GM15510 (cell line): ENCODE measurements around the gene LY6G5C.

Experiments
- POLR2A ChIP-seq: IDR thresholded peaks from 3 replicates; pipeline ENCODE4 v1.6.1; 2011; ENCODE audit warnings: borderline replicate concordance; ENCODE audit not compliant: insufficient read length; ENCODE audit errors: extremely low read depth

LY6G5C gene

DNA sequence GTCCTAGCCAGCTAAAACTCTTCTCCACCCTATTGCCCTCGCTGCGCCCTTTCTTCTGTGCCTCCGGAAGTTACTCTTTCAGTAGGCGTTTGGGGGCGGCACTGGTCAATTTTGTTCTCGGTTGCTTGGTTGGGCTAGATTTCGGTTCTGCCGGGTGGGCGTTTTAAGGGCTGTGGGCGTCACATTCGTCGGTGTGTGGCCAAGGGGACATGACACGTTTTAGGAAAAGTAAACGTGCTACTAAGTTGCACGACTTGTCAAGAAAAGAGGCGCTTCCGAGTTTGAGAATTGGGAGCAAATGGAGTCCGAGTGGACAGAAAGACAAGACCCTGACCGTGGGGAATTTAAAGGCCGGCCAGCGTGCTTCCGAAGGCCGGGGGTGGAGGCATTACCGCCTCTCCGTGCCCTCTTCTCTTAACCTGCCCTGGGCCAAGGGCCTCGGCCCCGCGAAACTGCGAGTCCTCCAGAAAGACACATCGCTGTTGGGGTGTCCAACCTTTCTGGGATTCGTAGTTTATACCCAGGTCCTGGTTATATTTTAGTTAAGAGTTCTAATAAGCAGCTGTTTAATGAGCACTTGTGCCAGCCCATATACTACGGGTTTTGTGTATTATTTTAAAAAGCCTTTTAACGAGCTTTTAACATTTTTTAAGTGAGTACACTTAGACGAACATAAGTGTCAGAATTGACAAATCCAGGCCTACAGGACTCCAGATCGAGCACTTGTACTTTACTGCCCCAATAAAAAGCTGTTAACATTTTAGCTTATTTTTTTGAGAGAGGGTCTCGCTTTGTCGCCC, 27.7 kb downstream of the LY6G5C start:
- TF ChIP-seq POLR2A = peak; percentile 4

DNA sequence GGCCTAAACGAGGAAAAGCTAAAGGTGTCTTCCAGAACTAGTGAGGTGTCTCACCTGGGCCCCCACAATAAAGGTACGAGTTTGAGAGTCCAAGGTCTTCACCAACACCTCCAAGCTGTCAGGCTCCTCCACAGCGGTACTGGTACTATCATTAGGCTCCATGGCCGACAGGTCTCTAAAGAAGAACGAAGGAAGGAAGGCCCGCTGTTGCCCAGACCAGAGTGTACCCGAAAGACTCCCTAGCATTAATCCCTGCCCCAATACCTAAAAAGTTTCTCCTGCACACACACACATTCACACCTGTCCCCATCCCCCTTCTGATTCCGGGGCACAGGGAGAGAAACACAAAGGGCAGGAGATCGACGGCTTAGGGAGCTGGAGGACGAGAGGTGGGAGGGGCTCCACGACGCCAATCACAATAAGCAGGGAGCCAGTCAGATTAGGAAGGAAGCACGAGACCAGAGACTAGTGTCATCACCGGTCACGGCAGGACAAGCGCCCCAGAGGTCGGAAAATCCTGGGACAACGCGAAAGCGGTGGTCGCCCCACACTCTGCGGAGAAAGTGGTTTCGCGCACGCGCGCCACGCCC, 29.2 kb downstream of the LY6G5C start:
- no peak for TF ChIP-seq POLR2A

DNA sequence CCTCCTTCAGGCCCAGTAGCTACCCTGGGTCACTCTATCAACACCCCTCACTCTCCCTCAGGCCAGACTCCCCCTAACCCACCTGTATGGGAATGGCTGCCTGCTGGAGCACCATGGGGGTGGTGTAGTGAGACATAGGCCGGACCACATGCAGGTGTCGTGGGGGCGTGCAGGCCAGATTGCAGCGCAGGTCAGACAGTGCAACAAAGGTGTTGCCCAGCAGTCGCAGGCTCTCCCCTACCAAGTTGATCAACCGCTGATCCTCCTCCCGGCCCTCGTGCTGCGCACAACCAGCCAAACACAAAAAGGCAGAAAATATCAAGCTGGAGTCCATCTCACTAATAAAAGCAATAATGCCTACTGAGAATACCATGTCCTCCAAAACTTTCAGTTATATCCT, 35.5 kb downstream of the LY6G5C start:
- no peak for TF ChIP-seq POLR2A

DNA sequence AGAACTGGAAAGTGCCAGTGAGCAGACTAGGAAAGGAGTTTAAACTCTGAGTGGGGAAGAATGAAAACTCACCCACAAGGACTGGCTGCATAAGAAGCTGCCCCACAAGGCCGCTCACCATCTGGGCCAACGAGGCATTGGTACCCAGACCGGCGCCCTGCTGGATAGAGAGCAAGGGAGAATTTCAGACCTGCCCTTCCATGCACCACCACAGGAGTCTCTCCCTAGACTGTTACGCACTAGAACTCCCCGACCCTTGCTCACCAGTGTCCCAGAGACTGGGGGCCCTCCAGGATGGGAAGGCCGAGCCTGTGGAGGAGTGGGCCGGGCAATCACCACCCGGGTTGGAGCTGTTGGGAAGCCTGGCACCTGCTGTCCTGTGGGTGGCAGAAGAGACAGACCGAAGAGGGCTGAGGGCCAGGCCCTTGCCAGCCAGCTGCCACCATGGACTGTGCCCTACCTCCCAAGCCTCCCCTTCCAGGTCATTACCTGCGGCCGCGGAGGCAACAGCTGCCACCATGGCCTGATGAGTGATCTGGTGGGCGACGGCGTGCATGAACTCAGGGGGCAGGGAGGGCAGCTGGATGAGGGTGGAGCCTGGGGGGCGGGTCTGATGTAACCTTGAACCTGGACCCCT, 36.9 kb downstream of the LY6G5C start:
- TF ChIP-seq POLR2A = no peak

DNA sequence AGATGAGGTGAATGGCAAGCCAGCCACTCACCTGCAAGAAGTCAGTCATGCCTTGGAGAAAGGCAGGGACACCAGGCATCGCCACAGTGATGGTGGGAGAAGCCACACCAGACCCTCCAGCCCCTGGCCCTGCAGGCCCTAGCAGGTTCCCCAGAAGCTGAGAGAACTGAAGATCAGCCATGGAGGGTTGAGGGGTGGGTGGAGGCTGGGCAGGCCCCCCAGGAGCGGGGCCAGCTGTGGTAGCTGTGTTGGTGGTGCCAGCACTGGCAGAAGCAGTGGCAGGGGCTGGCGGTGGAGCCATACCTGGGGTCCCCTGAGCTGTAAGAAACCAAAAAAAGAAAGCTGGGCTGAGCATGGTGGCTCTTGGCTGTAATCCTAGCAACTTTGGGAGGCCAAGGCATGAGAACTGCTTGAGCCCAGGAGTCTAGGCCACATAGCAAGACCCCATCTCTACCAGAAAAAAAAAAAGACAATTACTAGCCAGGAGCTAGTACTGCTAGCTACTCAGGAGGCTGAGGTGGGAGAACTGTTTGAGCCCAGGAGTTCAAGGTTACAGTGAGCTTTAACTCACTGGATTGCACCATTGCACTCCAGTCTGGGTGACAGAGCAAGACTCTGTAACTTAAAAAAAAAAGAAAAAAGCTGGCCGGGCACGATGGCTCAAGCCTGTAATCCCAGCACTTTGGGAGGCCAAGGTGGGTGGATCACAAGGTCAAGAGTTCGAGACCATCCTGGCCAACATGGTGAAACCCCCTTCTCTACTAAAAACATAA, 37.9 kb downstream of the LY6G5C start:
- TF ChIP-seq POLR2A = no peak

DNA sequence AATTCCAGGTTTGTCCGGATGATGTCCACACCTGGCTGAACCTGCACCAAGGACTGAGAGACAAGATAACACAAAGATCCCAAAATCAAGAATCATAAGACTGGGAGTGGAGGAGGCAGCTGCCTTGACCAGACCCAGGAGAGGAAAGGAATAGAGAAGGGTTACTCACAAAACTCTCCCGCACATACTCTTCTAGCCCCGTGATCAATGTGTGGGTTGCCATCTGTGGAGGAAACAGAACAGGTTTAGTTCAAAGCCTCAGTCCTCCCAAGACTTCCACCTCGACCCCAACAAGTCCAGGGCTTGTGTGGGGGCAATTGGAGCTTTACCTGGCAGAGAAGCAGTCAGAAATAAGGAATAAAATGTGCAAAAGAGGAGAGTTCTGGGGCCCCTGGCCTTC, 39.5 kb downstream of the LY6G5C start:
- no peak for TF ChIP-seq POLR2A

DNA sequence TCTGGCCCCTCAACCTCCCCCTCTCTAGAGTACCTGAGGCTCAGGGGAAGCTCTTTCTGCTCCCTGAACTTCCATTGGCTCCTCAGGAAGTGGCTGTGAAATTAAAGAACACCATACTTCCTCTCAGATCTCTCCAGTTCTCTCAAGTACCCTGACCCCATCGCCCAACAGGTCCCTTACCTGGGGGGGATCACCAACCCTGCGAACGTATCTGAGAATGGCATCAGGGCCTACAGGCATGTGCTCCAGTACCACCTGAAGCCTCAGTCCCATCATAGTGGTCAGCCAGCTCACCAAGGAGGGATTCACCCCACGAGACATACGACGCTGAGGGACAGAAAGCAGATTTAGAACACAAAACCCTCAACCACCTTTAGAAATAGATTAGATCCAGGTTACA, 40.3 kb downstream of the LY6G5C start:
- TF ChIP-seq POLR2A = no peak

DNA sequence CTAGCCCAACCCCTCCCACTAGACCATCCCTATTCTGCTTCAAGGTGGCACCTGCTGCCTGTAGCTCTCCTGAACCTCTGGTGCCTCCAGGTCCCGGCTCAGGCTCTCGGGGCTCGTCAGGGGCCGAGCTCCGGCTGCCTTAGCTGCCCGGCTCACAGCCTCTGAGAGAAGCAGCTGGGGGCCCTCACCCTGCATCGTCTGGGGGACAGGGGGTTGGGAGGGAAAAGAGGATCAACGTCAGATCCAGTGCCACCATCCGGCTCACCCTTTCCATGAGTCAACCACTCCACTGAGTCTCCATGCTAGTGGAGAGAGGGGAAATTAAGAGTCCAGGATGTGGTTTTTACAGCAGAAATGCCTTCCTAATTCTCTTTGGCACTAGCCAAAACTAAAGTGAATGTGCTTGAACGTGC, 41.4 kb downstream of the LY6G5C start:
- TF ChIP-seq POLR2A = no peak

DNA sequence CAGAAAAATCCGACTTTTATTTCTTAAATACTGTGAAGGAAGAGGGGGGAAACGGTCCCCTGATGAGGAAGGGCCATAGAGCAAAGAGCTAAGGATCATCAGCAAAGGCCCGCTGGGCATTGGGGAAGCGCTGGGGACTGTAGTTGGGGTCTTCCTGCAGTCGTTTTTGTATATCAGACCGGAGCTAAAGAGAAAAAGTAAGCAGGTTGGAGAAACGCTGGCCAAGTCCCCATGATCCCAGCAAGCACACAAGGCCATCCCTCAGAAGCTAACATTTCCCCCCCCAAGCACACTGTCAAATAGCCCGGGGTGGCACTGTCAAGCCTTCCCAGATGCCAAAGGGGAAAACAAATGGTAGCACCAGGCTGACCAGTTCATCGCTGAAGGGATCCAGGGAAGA, 41.8 kb downstream of the LY6G5C start:
- TF ChIP-seq POLR2A = no peak

DNA sequence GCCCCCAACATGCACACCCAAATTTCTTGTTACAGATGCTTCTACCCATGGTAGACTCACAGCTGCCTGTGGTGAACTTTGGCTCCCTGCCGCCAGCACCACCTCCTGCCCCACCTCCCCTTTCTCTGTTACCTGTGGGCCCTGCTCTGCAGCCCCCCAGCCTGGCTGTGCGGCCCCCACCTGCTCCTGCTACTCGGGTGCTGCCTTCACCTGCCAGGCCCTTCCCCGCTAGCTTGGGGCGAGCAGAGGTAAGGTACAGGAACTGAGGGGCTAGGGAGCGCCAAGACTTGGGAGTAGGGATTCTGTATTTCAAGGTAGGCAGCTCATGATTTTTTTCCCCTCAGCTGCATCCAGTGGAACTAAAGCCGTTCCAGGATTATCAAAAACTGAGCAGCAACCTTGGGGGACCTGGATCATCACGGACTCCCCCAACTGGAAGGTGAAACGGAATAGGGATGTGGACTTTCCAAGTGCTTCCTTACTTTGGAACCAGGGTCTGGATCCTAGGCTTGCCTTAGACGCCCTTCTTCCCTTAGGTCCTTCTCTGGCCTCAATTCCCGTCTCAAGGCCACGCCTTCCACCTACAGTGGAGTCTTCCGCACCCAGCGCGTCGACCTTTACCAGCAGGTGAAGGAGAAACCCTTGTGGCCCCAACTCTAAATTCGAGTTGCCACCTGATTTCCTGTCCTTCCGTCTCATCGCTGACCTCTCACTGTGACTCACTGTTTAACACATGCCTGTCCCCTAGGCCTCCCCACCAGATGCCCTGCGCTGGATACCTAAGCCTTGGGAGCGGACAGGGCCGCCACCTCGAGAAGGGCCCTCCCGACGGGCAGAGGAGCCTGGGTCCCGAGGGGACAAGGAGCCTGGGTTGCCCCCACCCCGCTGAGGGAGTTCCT, 43.9 kb downstream of the LY6G5C start:
- no peak for TF ChIP-seq POLR2A

DNA sequence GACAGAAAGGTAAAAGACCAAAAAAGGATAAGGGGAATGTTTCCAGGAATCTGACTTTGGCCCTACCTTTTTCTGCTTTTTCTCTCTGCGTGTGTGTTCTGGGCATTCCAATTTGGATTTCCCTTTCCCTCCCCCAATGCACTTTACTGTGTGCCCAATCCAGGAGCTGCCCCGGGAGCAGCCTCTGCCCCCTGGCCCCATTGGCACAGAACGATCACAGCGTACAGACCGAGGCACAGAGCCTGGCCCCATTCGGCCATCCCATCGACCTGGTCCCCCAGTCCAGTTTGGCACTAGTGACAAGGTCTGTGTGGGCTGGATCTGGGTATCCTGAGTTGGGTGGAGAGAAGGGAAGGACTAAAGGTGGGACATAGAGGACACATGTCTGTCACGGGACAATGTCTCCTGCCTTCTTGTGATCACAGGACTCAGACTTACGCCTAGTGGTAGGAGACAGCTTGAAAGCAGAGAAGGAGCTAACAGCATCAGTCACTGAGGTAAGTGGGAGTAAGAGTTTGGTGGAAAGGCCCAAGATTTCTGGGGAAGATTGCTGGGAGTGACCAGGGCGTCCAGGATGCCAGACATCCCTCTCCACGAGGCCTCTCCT, 45.8 kb downstream of the LY6G5C start:
- no peak for TF ChIP-seq POLR2A

DNA sequence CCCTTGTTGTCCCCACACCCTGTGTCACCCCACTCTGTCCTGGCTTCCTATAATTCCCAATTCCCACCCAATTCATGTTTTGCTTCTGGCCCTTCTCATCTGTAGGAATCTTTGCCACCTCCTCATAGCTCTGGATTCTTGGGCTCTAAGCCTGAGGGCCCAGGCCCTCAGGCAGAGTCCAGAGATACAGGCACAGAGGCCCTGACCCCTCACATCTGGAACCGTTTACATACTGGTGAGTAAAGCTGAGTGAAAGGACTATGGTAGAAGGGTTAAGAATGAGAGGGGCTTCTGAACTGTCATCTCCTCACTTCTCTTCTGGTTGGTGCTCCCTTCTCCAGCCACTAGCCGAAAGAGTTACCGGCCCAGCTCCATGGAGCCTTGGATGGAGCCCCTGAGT, 46.7 kb downstream of the LY6G5C start:
- TF ChIP-seq POLR2A = no peak

DNA sequence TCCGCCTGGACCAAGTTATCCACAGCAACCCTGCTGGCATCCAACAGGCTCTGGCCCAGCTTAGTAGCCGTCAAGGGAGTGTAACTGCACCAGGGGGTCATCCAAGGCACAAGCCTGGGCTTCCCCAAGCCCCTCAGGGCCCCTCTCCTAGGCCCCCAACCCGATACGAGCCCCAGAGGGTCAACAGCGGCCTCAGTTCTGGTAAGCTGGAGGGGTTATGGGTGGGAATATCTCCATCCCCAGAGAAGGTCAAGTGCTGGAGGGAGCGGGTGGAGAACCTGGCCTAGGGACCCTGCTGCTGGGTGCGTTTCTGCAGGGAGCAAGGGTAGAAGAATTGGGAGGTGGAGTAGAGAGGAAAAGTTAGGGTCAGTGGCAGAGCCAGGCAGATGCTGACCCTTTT, 47.4 kb downstream of the LY6G5C start:
- TF ChIP-seq POLR2A = no peak
